Activated T-cell treated with anti-CD3 and anti-CD28 coated beads, Interleukin-2, amount 50 U/mL, for 4 hours (primary cell): ENCODE data around the gene SHLD1. TPM values are rescaled to one million over a fixed set of nuclear protein-coding genes. Genes with fewer than 3 reads are reported as not detected.
"Not testable (repeated sequence)": the region's sequence is repeated elsewhere in the genome, so short reads cannot be mapped to it uniquely, and the experiment has no call there.

Source experiments
- ATAC-seq, 2 donors: fragments of 200-7000 bp; cut with Tn5 transposase; one replicate each; pipeline ENCODE4 v1.10.0; 2021
- DNase-seq: peaks from one replicate; pipeline ENCODE4 v3.0.0-alpha.2; 2020
- H3K27me3 Mint-ChIP-seq: one replicate; pipeline ENCODE4 v1.8.0; 2021; ENCODE audit warnings: low read depth, mixed read lengths
- H3K36me3 Mint-ChIP-seq: one replicate; pipeline ENCODE4 v1.8.0; 2022; ENCODE audit warnings: mixed read lengths; ENCODE audit not compliant: insufficient read depth
- H3K4me1 Mint-ChIP-seq: one replicate; pipeline ENCODE4 v1.8.0; 2021; ENCODE audit warnings: low read depth, mixed read lengths
- H3K4me3 Mint-ChIP-seq: one replicate; pipeline ENCODE4 v1.8.0; 2021; ENCODE audit warnings: mild to moderate bottlenecking, moderate library complexity, mixed read lengths
- H3K9me3 Mint-ChIP-seq: one replicate; pipeline ENCODE4 v1.8.0; 2021; ENCODE audit warnings: mixed read lengths
- total RNA-seq, 3 donors: library from RNA; stranded (reverse); gene quantifications; one replicate each; pipeline ENCODE4 v1.2.1, GENCODE V29; 2021

The SHLD1 gene, protein sequence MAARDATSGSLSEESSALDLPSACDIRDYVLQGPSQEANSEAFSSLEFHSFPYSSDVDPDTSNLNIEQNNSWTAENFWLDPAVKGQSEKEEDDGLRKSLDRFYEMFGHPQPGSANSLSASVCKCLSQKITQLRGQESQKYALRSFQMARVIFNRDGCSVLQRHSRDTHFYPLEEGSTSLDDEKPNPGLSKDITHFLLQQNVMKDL
- total RNA-seq, result 1 to 10 TPM; 7.2 to 9.8 (median 9.1) TPM

DNA sequence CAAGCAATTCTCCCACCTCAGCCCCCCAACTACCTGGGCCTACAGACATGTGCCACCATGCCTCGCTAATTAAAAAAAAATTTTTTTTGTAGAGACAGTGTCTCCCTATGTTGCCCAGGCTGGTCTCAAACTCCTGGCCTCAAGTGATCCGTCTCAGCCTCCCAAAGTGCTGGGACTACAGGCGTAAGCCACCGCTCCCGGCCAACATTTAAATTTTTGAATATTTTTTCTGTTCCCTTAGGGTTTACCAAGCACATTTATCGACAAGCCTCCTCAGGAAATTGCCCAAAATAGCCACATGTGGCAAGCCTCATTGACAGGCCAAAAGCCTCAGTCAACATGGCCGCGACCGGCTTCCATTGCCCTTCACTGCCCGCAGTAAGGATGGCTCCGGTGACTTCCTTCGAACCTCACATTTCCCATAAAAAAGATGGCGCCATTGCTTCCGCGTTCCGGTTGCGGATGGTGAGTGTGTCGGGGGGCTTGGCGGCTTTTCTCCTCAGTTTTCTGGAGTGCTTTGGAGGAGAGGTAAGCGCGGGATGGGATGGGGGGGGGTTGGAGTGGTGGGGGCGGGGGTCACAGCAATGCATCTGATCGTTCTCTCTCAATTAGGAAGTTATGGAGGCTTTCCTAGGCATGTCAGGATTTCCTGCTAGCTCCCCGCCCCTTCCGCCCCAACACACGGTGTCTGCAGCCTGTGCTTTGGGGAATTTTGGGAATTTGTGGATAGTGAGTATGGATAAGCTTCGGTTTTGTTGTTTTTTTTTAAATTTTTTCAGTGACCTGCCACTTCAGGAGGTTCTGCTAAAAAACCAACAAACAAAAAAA, at the start of gene SHLD1:
SHLD1 (plus strand) TSS at position 450 of the 828 bp plus-strand sequence. CDS start 22,465 bp downstream, outside the sequence.
- Mint-ChIP-seq H3K9me3 (no peaks in the 10 kb centered on the region), H3K4me3 (peak within 1 kb of the TSS; percentile 91), H3K4me1 (peaks cover 21% of the 10 kb centered on the region), H3K27me3 (no peaks in the 10 kb centered on the region), H3K36me3 (peaks cover 4% of the 10 kb centered on the region)
- DNase-seq (peak; percentile 75), ATAC-seq (peak; percentile 98)

DNA sequence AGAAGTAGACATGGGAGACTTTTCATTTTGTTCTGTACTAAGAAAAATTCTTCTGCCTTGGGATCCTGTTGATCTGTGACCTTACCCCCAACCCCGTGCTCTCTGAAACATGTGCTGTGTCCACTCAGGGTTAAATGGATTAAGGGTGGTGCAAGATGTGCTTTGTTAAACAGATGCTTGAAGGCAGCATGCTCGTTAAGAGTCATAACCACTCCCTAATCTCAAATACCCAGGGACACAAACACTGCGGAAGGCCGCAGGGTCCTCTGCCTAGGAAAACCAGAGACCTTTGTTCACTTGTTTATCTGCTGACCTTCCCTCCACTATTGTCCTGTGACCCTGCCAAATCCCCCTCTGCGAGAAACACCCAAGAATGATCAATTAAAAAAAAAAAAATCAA, 47.9 kb upstream of the SHLD1 start:
- not testable (repeated sequence) for H3K4me1 Mint-ChIP-seq, H3K27me3 Mint-ChIP-seq, DNase-seq, H3K36me3 Mint-ChIP-seq, H3K4me3 Mint-ChIP-seq, ATAC-seq, H3K9me3 Mint-ChIP-seq

DNA sequence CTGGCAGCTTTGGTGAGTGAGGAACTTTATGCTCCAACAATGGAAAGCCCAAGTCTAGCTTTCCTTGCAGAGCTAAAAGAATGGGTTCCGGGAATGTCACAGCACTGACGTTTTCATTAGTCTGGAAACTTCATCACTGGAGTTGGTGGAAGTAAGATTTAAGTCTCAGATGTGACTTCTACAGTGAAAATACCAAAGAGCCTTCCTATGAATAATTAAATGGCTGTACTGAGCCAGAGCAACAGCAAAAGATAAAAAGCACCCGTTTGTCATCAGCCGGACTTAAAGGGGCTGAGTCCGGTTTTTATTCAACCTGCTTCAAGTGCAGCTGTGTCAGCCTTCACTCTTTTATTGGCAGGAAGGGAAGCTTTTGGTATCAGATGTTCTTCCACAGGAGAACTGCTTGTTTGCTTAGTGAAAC, 46.5 kb upstream of the SHLD1 start:
- Mint-ChIP-seq H3K36me3 (no peaks in the 10 kb centered on the region), H3K4me1 (no peaks in the 10 kb centered on the region), H3K4me3 (no peak overlapping the region), H3K27me3 (no peaks in the 10 kb centered on the region), H3K9me3 (no peaks in the 10 kb centered on the region)
- ATAC-seq (no peak), DNase-seq (no peak)

DNA sequence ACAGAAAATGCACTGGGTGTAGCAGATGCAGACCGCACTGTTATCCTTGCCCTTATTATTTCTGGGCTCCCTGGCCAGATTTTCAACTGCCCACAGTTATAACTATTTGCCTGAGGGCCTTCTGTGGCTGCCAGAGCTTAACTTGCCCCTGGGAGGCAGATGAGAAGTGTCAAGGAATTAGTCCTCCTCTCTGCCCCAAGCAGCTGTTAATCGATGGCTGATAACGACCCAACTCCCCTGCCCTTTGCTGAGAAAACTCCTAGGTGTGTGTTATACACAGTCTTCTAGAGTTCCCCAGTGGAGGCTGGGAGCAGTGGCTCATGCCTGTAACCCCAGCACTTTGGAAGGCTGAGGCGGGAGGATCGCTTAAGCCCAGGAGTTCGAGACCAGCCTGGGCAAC, 44.4 kb upstream of the SHLD1 start:
- H3K9me3 Mint-ChIP-seq, result no peaks in the 10 kb centered on the region
- H3K36me3 Mint-ChIP-seq, result no peaks in the 10 kb centered on the region
- H3K27me3 Mint-ChIP-seq, result no peaks in the 10 kb centered on the region
- ATAC-seq, result no peak
- no peak for DNase-seq
- no peak overlapping the region for H3K4me3 Mint-ChIP-seq
- H3K4me1 Mint-ChIP-seq, result no peaks in the 10 kb centered on the region

GRCh38 chr20:5706797-5707196, 43.4 kb upstream of the SHLD1 start:
- Mint-ChIP-seq H3K4me3 (no peak overlapping the region), H3K27me3 (no peaks in the 10 kb centered on the region), H3K4me1 (no peaks in the 10 kb centered on the region), H3K9me3 (no peaks in the 10 kb centered on the region), H3K36me3 (no peaks in the 10 kb centered on the region)
- DNase-seq (no peak), ATAC-seq (no peak)

- Mint-ChIP-seq H3K36me3 (no peaks in the 10 kb centered on the region), H3K4me3 (no peak overlapping the region), H3K27me3 (no peaks in the 10 kb centered on the region), H3K9me3 (peaks cover 7% of the 10 kb centered on the region), H3K4me1 (peaks cover 25% of the 10 kb centered on the region)
- no peak for DNase-seq
- ATAC-seq, result no peak
Measured at GRCh38 chr20:5710551-5710950, 39.6 kb upstream of the SHLD1 start.

DNA sequence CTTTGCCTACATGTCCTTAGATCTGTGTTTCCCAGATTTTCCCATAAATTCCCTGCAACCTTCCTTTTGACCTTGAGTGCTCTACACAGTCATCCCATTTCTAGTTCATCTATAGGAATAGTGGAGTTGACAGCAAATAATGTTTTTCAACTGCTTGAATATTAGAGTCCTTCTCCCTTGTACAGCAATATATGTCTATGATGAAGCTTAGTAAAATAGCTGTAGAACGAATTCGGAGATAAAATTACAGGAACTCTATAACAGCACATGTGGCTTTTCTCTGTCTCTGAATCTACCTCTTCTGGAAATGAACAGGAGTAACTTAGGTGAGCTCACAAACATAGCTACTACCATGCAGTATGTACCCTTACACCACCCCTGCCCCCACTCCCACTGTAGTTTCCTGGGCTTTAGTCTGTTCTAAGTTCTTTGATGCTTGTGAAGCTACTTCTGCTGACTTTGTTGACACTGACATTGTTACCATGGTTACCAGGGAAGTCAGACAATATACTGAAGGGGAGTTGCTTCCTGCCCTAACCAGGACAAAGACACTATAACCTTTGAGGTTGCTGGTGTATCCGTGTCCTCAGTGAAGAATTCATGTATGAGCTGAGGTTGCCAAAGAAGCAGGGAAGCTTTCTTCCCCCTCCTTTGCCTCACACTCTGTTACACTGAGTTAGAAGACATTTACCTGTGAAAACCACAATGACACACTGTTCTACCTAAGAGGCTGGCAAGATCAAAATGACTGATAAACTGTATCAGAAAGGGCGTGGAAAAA, 35.8 kb upstream of the SHLD1 start:
- peaks cover 11% of the 10 kb centered on the region for H3K9me3 Mint-ChIP-seq
- H3K27me3 Mint-ChIP-seq, result no peaks in the 10 kb centered on the region
- peak; percentile 65 for DNase-seq
- H3K4me3 Mint-ChIP-seq, result peak overlapping the region; percentile 50
- ATAC-seq, result peak; percentile 93 to 96
- no peaks in the 10 kb centered on the region for H3K36me3 Mint-ChIP-seq
- peaks cover 43% of the 10 kb centered on the region for H3K4me1 Mint-ChIP-seq

GRCh38 chr20:5715071-5715841, 34.9 kb upstream of the SHLD1 start:
- ATAC-seq, result peak; percentile 57
- Mint-ChIP-seq H3K9me3 (peaks cover 11% of the 10 kb centered on the region), H3K4me1 (peaks cover 51% of the 10 kb centered on the region)

DNA sequence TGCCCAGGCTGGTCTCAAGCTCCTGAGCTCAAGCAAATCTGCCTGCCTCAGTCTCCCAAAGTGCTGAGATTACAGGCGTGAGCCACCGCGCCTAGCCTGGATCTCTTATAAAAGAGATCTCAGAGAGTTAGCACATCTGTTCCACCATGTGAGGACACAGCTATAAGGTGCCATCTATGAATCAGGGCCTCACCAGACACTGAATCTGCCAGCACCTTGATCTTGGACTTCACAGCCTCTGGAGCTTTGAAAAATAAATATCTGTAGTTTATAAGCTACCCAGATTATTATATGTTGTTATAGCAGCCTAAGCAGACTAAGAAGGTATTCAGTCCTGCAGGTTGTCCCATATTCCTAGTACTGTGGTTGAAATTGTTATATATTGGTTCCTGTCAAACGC, 33.2 kb upstream of the SHLD1 start:
- Mint-ChIP-seq H3K27me3 (no peaks in the 10 kb centered on the region), H3K9me3 (peaks cover 11% of the 10 kb centered on the region), H3K4me3 (no peak overlapping the region)

More at GRCh38 chr20:5715071-5715841, 34.9 kb upstream of the SHLD1 start:
- Mint-ChIP-seq H3K27me3 (no peaks in the 10 kb centered on the region), H3K4me3 (no peak overlapping the region), H3K36me3 (no peaks in the 10 kb centered on the region)
- DNase-seq, result no peak

DNA sequence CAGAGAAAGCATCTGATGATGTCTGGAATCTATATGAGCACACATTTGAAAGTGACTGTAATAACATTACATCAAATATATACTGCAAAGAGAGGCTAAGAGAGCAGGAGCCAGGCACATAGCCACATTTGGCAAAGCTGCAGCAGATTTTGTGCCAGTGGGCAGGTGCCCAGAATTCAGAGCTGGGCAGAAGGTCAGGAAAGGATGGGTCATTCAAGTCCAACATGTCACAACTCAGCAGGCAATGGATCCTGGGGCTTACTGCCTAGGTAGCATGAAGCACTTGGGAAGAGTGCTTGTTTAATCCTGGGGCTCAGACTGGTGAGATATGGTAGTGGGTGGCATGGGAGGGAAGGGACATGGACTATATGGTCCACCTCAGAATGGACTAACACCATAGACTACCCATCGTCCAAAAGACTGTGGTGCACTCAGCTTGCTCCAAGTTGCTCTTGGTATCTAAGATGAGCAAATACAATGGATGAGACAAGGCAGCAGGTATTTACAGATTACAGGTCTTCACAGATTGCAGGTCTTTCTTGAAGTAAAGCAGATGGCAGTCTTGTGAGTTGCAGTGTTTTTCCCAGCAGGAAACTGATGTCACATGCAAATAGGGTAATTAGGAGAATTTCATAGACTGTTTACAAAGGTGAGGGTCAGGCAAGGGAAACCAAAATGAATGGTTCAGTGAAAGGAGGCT, 31.2 kb upstream of the SHLD1 start:
- Mint-ChIP-seq H3K4me1 (peaks cover 43% of the 10 kb centered on the region), H3K36me3 (no peaks in the 10 kb centered on the region), H3K4me3 (no peak overlapping the region), H3K27me3 (no peaks in the 10 kb centered on the region), H3K9me3 (peaks cover 11% of the 10 kb centered on the region)
- DNase-seq, result no peak
- ATAC-seq, result no peak

More for the DNA sequence above, 33.2 kb upstream of the SHLD1 start:
- H3K36me3 Mint-ChIP-seq, result no peaks in the 10 kb centered on the region
- H3K4me1 Mint-ChIP-seq, result peaks cover 52% of the 10 kb centered on the region
- no peak for ATAC-seq
- no peak for DNase-seq

DNA sequence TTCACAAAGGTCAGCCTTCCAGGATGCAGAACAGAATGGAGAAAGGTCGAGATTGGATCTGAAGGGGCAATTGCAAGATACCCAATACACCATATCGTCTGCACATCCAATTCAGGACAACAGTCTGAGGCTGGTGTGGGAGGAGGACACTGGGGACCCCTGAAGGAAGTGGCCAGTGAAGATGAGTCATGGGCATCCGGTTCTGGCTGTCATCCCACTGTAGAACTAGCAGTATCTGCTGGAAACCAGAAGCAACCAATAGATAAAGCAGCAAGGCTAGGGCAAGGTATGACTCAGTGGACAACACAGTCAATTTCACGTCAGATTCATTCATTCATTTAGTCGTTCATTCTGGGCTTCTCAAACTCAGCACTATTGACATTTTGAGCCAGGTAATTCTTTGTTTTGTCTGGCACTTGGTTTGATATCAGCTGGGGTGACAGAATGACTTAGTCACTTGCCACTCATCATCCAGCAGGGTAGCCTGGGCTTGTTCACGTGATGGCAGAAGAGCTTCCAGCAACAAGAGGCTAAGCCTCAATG, 30.3 kb upstream of the SHLD1 start:
- no peak overlapping the region for H3K4me3 Mint-ChIP-seq
- peaks cover 10% of the 10 kb centered on the region for H3K9me3 Mint-ChIP-seq
- no peaks in the 10 kb centered on the region for H3K36me3 Mint-ChIP-seq
- DNase-seq (no peak), ATAC-seq (peak; percentile 38 to 53)
- H3K27me3 Mint-ChIP-seq, result no peaks in the 10 kb centered on the region
- H3K4me1 Mint-ChIP-seq, result peaks cover 38% of the 10 kb centered on the region

- ATAC-seq, result no peak
- H3K4me3 Mint-ChIP-seq, result no peak overlapping the region
Measured at GRCh38 chr20:5720696-5721095, 29.5 kb upstream of the SHLD1 start.

DNA sequence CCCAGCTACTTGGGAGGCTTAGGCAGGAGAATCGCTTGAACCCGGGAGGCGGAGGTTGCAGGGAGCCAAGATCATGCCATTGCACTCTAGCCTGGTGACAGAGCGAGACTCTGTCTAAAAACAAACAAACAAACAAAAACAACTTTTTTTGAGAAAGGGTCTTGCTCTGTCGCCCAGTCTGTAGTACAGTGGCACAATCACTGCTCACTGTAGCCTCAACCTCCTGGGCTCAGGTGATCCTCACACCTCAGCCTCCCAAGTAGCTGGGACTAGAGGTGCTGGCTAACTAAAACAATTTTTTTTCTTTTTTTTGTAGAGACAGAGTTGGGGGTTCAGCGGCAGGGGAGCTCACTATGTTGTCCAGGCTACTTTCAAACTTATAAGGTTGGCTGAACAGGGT, 28.8 kb upstream of the SHLD1 start:
- not testable (repeated sequence) for H3K4me3 Mint-ChIP-seq

More at GRCh38 chr20:5720696-5721095, 29.5 kb upstream of the SHLD1 start:
- Mint-ChIP-seq H3K4me1 (peaks cover 31% of the 10 kb centered on the region), H3K9me3 (peaks cover 3% of the 10 kb centered on the region), H3K36me3 (no peaks in the 10 kb centered on the region), H3K27me3 (no peaks in the 10 kb centered on the region)
- DNase-seq, result no peak

More for the DNA sequence above, 28.8 kb upstream of the SHLD1 start:
- not testable (repeated sequence) for H3K36me3 Mint-ChIP-seq, H3K27me3 Mint-ChIP-seq, ATAC-seq, H3K9me3 Mint-ChIP-seq, DNase-seq
- peaks cover 24% of the 10 kb centered on the region for H3K4me1 Mint-ChIP-seq
